B cell (primary cell): ENCODE results near the gene SDK1. TPM values are rescaled to one million over a fixed set of nuclear protein-coding genes. Genes with fewer than 3 reads are reported as not detected.

Experiments used
- ATAC-seq: fragments of 200-7000 bp; cut with Tn5 transposase; one replicate; pipeline ENCODE4 v1.10.0; 2021; ENCODE audit warnings: low read depth, mild to moderate bottlenecking, moderate number of reproducible peaks, moderate library complexity
- CTCF ChIA-PET: fragments of 350-600 bp; sonication (Branson Sonifier 250); formaldehyde crosslinking; loops from one replicate; lab custom pipeline; 2021; ENCODE audit warnings: antibody characterized with exemption, inconsistent platforms; lab: Charles Lee
- POLR2A ChIA-PET: fragments of 350-600 bp; sonication (Branson Sonifier 250); formaldehyde crosslinking; loops from one replicate; lab custom pipeline; 2021; ENCODE audit warnings: antibody characterized with exemption; lab: Charles Lee
- DNase-seq: peaks from one replicate; pipeline ENCODE4 v3.0.0; 2013
- H2AFZ ChIP-seq: 2 replicates; pipeline ENCODE4 v1.6.1; 2012; ENCODE audit warnings: mild to moderate bottlenecking, low read depth, low read length; ENCODE audit not compliant: insufficient read depth, poor library complexity, severe bottlenecking
- H3K27ac ChIP-seq, 2 donors: 1 replicate in 1 of 2; 2 replicates in 1 of 2; pipeline ENCODE4 v1.5.1; 2012 to 2013; ENCODE audit warnings: low read length in 2 of 2, mild to moderate bottlenecking in 2 of 2, moderate library complexity in 1 of 2
- H3K27me3 ChIP-seq, 4 experiments: fragments of 200-600 bp in 1 of 4; sonication (generic) in 1 of 4; replicated peaks in 1 of 4; 1 replicate in 2 of 4; 2 replicates in 2 of 4; pipeline versions ENCODE4 v1.6.1 to v1.7.0; 2013 to 2016; ENCODE audit warnings: low read length in 3 of 4, mild to moderate bottlenecking in 2 of 4, mixed read lengths in 1 of 4, moderate library complexity in 1 of 4; ENCODE audit not compliant: insufficient read depth in 4 of 4, control insufficient read depth in 3 of 4; ENCODE audit errors: control extremely low read depth in 1 of 4
- H3K36me3 ChIP-seq, 2 experiments: replicated peaks in 1 of 2; 1 replicate in 1 of 2; 2 replicates in 1 of 2; pipeline versions ENCODE4 v1.6.1 to v1.7.1; 2013; ENCODE audit warnings: low read length in 1 of 2; ENCODE audit not compliant: insufficient read depth in 2 of 2, control insufficient read depth in 1 of 2; ENCODE audit errors: control extremely low read depth in 1 of 2, extremely low read depth in 1 of 2
- H3K4me1 ChIP-seq, 2 donors: fragments of 200-600 bp in 1 of 2; sonication (generic) in 1 of 2; 1 replicate in 1 of 2; 2 replicates in 1 of 2; pipeline versions ENCODE4 v1.5.1 to v1.6.1; 2013 to 2017; ENCODE audit warnings: low read length in 2 of 2; ENCODE audit not compliant: control insufficient read depth in 2 of 2, insufficient read depth in 2 of 2
- H3K4me2 ChIP-seq: replicated peaks from 2 replicates; pipeline ENCODE3; 2012; ENCODE audit warnings: mild to moderate bottlenecking, low read depth, low read length; ENCODE audit not compliant: poor library complexity, severe bottlenecking
- H3K4me3 ChIP-seq, 5 experiments: fragments of 200-600 bp in 1 of 5; sonication (generic) in 1 of 5; 1 replicate in 3 of 5; 2 replicates in 2 of 5; pipeline versions ENCODE4 v1.5.1 to v1.7.0; 2011 to 2016; ENCODE audit warnings: low read length in 4 of 5, mild to moderate bottlenecking in 4 of 5, low read depth in 2 of 5, control low read depth in 1 of 5, moderate library complexity in 1 of 5; ENCODE audit not compliant: insufficient read depth in 1 of 5; ENCODE audit errors: control extremely low read depth in 1 of 5, extremely low read depth in 1 of 5
- H3K79me2 ChIP-seq: fragments of 200-600 bp; sonication (generic); one replicate; pipeline ENCODE4 v1.6.0; 2016; ENCODE audit warnings: low read length; ENCODE audit not compliant: control insufficient read depth, insufficient read depth
- H3K9ac ChIP-seq: fragments of 200-600 bp; sonication (generic); 2 replicates; pipeline ENCODE4 v1.6.1; 2017; ENCODE audit warnings: mild to moderate bottlenecking, low read length, moderate library complexity
- H3K9me3 ChIP-seq, 3 donors: one replicate each; pipeline versions ENCODE4 v1.6.1 to v1.7.1; 2013; ENCODE audit warnings: low read length in 2 of 3; ENCODE audit not compliant: control insufficient read depth in 2 of 3, insufficient read depth in 1 of 3; ENCODE audit errors: control extremely low read depth in 1 of 3
- H4K20me1 ChIP-seq: 2 replicates; pipeline ENCODE4 v1.6.0; 2012; ENCODE audit warnings: mild to moderate bottlenecking, low read length; ENCODE audit not compliant: insufficient read depth, control insufficient read depth, poor library complexity, severe bottlenecking
- H3K27ac Mint-ChIP-seq: one replicate; pipeline ENCODE4 v1.8.0; 2021; ENCODE audit warnings: mixed read lengths
- H3K27me3 Mint-ChIP-seq: one replicate; pipeline ENCODE4 v1.8.0; 2021; ENCODE audit warnings: mixed read lengths
- H3K4me1 Mint-ChIP-seq: one replicate; pipeline ENCODE4 v1.8.0; 2021; ENCODE audit warnings: mixed read lengths
- H3K4me3 Mint-ChIP-seq: one replicate; pipeline ENCODE4 v1.8.0; 2021; ENCODE audit warnings: mixed read lengths
- H3K9me3 Mint-ChIP-seq: one replicate; pipeline ENCODE4 v1.8.0; 2022; ENCODE audit warnings: mixed read lengths; ENCODE audit not compliant: insufficient read depth
- EZH2 ChIP-seq: IDR thresholded peaks from 2 replicates; pipeline ENCODE4 v1.6.1; 2012; ENCODE audit warnings: borderline replicate concordance, low read depth, mild to moderate bottlenecking, moderate library complexity, low read length; ENCODE audit not compliant: insufficient read depth, poor library complexity, severe bottlenecking
- WGBS: methylation state at CpG from one replicate; pipeline ENCODE4 v1.1.5; 2013; ENCODE audit warnings: missing lambda C conversion rate; ENCODE audit not compliant: insufficient coverage; 5-methylcytosine and 5-hydroxymethylcytosine counted together
- intact Hi-C: fragments of 100-400 bp; cut with micrococcal nuclease; formaldehyde crosslinking; loops from one replicate; pipeline ENCODE4 v1.10.0; 2022
- polyA plus RNA-seq: library from polyadenylated mRNA; depleted of rRNA; stranded (reverse); fragments of >200 nt; gene quantifications from 2 replicates; pipeline ENCODE4 v1.2.3, GENCODE V29; 2012
- total RNA-seq, 2 donors: library from RNA; stranded (reverse); fragments of 120-200 nt in 1 of 2; gene quantifications; 1 replicate in 1 of 2; 2 replicates in 1 of 2; pipeline versions ENCODE4 v1.2.3 to v1.2.4, GENCODE V29; 2013 to 2022
- TF ChIP-seq, protein P1 (sequence below): fragments of 200-600 bp; IDR thresholded peaks from one replicate; pipeline ENCODE4 v1.8.0; 2022; ENCODE audit warnings: antibody characterized with exemption, mild to moderate bottlenecking

The SDK1 gene
- total and polyA plus RNA-seq, 2 donors (not counting 1 experiment from before 2014, with no cell fraction given), result 0.73 to 2.0 TPM

DNA sequence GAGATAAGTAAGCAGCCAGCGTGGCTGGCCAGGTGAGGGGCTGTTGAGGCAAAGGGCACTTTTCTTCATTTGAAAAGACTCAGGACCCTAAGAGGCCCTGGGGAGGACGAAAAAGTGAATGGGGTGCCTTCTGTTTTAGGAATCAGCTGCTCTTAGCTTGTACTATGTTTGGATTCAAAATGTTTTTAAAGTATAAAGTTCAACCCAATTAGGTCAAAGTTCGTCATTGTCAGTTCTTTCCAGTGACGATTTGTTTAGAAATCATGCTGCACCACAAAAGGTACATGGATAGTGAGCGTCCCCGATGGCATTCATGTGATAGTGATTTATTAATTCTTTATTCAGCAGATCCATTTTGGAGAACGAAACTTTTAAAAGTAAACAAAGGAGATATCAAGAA lies 338.2 kb downstream of the SDK1 start:
- DNase-seq (no peak), ATAC-seq (no peak)
- no peak overlapping the region for H3K9ac ChIP-seq
- Mint-ChIP-seq H3K9me3 (no peaks in the 10 kb centered on the region), H3K27me3 (peaks cover 42% of the 10 kb centered on the region), H3K27ac (no peak overlapping the region), H3K4me3 (no peak overlapping the region), H3K4me1 (no peaks in the 10 kb centered on the region)
- H2AFZ ChIP-seq, result no peak overlapping the region
- WGBS, result 92% methylated on average over 6 of the region's 7 CpGs
- TF ChIP-seq EZH2, result no peak
- TF ChIP-seq, protein P1, sequence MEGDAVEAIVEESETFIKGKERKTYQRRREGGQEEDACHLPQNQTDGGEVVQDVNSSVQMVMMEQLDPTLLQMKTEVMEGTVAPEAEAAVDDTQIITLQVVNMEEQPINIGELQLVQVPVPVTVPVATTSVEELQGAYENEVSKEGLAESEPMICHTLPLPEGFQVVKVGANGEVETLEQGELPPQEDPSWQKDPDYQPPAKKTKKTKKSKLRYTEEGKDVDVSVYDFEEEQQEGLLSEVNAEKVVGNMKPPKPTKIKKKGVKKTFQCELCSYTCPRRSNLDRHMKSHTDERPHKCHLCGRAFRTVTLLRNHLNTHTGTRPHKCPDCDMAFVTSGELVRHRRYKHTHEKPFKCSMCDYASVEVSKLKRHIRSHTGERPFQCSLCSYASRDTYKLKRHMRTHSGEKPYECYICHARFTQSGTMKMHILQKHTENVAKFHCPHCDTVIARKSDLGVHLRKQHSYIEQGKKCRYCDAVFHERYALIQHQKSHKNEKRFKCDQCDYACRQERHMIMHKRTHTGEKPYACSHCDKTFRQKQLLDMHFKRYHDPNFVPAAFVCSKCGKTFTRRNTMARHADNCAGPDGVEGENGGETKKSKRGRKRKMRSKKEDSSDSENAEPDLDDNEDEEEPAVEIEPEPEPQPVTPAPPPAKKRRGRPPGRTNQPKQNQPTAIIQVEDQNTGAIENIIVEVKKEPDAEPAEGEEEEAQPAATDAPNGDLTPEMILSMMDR, result no peak
- ChIA-PET CTCF (interaction anchor here (0.7 kb wide), 1 partner anchor 183 kb away, joined by 3 read pairs; no protein-coding TSS in a partner anchor), POLR2A (no interaction called here)
- H3K4me3 ChIP-seq, result no peak overlapping the region
- H3K27ac ChIP-seq, result no peak overlapping the region
- intact Hi-C loops, result no loop called here
- no peaks in the 10 kb centered on the region for H3K79me2 ChIP-seq
- H3K36me3 ChIP-seq, result no peaks in the 10 kb centered on the region
- H3K27me3 ChIP-seq, result no peaks in the 10 kb centered on the region
- H4K20me1 ChIP-seq, result no peaks in the 10 kb centered on the region
- no peak overlapping the region for H3K4me2 ChIP-seq
- H3K4me1 ChIP-seq, result no peaks in the 10 kb centered on the region
- peaks cover 0 to 2% (median 0%) of the 10 kb centered on the region in 3 donors for H3K9me3 ChIP-seq

DNA sequence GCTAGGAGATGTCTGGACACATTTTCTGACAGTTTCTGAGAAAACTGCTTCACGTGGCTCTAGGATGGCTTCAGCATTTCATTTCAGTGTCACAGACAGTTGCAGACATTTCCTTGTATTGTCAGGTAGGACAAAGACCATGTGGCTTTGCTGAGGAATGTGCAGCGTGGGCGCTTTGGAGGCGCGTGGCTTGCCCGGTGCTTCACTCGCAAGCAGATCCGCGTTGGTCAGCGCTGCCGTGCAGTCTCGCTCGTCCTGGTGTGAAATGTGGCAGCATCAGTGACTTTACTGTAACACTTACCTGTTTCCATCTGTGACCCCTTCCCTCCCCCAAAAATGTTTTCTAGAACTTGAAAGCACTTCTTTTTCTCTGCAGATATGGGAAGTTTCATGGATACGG lies 340.5 kb downstream of the SDK1 start:
- H3K4me3 ChIP-seq, result no peak overlapping the region
- CTCF ChIA-PET, result no interaction called here
- DNase-seq (no peak), ATAC-seq (no peak)
- H3K4me1 ChIP-seq, result no peaks in the 10 kb centered on the region
- no peak overlapping the region for H3K9ac ChIP-seq
- POLR2A ChIA-PET, result no interaction called here
- no peak overlapping the region for H3K27ac ChIP-seq
- H3K4me2 ChIP-seq, result no peak overlapping the region
- no peaks in the 10 kb centered on the region for H3K79me2 ChIP-seq
- peaks cover 0 to 2% (median 0%) of the 10 kb centered on the region in 3 donors for H3K9me3 ChIP-seq
- H2AFZ ChIP-seq, result no peak overlapping the region
- no peaks in the 10 kb centered on the region for H3K4me1 Mint-ChIP-seq
- H3K27ac Mint-ChIP-seq, result no peak overlapping the region
- H3K9me3 Mint-ChIP-seq, result no peaks in the 10 kb centered on the region
- TF ChIP-seq, protein P1, result no peak
- no peak for TF ChIP-seq EZH2
- intact Hi-C loops, result no loop called here
- 90% methylated on average over 13 of the region's 14 CpGs for WGBS
- H3K27me3 ChIP-seq, result no peaks in the 10 kb centered on the region
- peaks cover 25% of the 10 kb centered on the region for H3K27me3 Mint-ChIP-seq
- no peaks in the 10 kb centered on the region for H3K36me3 ChIP-seq
- H3K4me3 Mint-ChIP-seq, result no peak overlapping the region
- H4K20me1 ChIP-seq, result no peaks in the 10 kb centered on the region
